Measurements from ENCODE around the gene MRPS6. TPM values are rescaled to one million over a fixed set of nuclear protein-coding genes. Genes with fewer than 3 reads are reported as not detected.

MRPS6 gene
- total and polyA plus RNA-seq, 2 of the 13 experiments (the other 11 are each of a cell fraction or from before 2014, with no cell fraction given): 14.2 to 26.9 TPM

GRCh38 chr21:34046917-34047316, 26.5 kb upstream of the MRPS6 start:
- FAIRE-seq: no peak
- TF ChIP-seq CHCHD3 (CRISPR knock-in tag; IDR thresholded peaks at IDR 0.05) (no peak), HES4 (CRISPR knock-in tag; IDR thresholded peaks at IDR 0.05; ENCODE audit: borderline replicate concordance) (no peak), ZNF20 (CRISPR knock-in tag; IDR thresholded peaks at IDR 0.05) (no peak), ZNF670 (CRISPR knock-in tag; IDR thresholded peaks at IDR 0.05; ENCODE audit: borderline replicate concordance) (no peak), GABPA (IDR thresholded peaks at IDR 0.05; ENCODE audit: low read depth, low read length) (no peak), GABPA (CRISPR knock-in tag; IDR thresholded peaks at IDR 0.05; ENCODE audit: low read depth) (no peak), HMGA1 (CRISPR knock-in tag; conservative IDR thresholded peaks at IDR 0.05) (no peak), XBP1 (CRISPR knock-in tag; IDR thresholded peaks at IDR 0.05) (no peak), ZNF782 (CRISPR knock-in tag; IDR thresholded peaks at IDR 0.05; ENCODE audit: borderline replicate concordance) (no peak), ZC3H13 (CRISPR knock-in tag; IDR thresholded peaks at IDR 0.05) (no peak), ZNF672 (CRISPR knock-in tag; IDR thresholded peaks at IDR 0.05) (no peak)
- TF ChIP-seq, protein P1, sequence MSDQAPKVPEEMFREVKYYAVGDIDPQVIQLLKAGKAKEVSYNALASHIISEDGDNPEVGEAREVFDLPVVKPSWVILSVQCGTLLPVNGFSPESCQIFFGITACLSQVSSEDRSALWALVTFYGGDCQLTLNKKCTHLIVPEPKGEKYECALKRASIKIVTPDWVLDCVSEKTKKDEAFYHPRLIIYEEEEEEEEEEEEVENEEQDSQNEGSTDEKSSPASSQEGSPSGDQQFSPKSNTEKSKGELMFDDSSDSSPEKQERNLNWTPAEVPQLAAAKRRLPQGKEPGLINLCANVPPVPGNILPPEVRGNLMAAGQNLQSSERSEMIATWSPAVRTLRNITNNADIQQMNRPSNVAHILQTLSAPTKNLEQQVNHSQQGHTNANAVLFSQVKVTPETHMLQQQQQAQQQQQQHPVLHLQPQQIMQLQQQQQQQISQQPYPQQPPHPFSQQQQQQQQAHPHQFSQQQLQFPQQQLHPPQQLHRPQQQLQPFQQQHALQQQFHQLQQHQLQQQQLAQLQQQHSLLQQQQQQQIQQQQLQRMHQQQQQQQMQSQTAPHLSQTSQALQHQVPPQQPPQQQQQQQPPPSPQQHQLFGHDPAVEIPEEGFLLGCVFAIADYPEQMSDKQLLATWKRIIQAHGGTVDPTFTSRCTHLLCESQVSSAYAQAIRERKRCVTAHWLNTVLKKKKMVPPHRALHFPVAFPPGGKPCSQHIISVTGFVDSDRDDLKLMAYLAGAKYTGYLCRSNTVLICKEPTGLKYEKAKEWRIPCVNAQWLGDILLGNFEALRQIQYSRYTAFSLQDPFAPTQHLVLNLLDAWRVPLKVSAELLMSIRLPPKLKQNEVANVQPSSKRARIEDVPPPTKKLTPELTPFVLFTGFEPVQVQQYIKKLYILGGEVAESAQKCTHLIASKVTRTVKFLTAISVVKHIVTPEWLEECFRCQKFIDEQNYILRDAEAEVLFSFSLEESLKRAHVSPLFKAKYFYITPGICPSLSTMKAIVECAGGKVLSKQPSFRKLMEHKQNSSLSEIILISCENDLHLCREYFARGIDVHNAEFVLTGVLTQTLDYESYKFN (CRISPR knock-in tag; conservative IDR thresholded peaks at IDR 0.05): no peak
- TF ChIP-seq, protein P2, sequence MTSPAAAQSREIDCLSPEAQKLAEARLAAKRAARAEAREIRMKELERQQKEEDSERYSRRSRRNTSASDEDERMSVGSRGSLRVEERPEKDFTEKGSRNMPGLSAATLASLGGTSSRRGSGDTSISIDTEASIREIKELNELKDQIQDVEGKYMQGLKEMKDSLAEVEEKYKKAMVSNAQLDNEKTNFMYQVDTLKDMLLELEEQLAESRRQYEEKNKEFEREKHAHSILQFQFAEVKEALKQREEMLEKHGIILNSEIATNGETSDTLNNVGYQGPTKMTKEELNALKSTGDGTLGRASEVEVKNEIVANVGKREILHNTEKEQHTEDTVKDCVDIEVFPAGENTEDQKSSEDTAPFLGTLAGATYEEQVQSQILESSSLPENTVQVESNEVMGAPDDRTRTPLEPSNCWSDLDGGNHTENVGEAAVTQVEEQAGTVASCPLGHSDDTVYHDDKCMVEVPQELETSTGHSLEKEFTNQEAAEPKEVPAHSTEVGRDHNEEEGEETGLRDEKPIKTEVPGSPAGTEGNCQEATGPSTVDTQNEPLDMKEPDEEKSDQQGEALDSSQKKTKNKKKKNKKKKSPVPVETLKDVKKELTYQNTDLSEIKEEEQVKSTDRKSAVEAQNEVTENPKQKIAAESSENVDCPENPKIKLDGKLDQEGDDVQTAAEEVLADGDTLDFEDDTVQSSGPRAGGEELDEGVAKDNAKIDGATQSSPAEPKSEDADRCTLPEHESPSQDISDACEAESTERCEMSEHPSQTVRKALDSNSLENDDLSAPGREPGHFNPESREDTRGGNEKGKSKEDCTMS (CRISPR knock-in tag; conservative IDR thresholded peaks at IDR 0.05): no peak
- TF ChIP-seq, protein P3, sequence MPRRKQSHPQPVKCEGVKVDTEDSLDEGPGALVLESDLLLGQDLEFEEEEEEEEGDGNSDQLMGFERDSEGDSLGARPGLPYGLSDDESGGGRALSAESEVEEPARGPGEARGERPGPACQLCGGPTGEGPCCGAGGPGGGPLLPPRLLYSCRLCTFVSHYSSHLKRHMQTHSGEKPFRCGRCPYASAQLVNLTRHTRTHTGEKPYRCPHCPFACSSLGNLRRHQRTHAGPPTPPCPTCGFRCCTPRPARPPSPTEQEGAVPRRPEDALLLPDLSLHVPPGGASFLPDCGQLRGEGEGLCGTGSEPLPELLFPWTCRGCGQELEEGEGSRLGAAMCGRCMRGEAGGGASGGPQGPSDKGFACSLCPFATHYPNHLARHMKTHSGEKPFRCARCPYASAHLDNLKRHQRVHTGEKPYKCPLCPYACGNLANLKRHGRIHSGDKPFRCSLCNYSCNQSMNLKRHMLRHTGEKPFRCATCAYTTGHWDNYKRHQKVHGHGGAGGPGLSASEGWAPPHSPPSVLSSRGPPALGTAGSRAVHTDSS (CRISPR knock-in tag; conservative IDR thresholded peaks at IDR 0.05): no peak
- TF ChIP-seq, protein P4, sequence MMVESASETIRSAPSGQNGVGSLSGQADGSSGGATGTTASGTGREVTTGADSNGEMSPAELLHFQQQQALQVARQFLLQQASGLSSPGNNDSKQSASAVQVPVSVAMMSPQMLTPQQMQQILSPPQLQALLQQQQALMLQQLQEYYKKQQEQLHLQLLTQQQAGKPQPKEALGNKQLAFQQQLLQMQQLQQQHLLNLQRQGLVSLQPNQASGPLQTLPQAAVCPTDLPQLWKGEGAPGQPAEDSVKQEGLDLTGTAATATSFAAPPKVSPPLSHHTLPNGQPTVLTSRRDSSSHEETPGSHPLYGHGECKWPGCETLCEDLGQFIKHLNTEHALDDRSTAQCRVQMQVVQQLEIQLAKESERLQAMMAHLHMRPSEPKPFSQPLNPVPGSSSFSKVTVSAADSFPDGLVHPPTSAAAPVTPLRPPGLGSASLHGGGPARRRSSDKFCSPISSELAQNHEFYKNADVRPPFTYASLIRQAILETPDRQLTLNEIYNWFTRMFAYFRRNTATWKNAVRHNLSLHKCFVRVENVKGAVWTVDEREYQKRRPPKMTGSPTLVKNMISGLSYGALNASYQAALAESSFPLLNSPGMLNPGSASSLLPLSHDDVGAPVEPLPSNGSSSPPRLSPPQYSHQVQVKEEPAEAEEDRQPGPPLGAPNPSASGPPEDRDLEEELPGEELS (CRISPR knock-in tag; IDR thresholded peaks at IDR 0.05): no peak

More at GRCh38 chr21:34046917-34047316, 26.5 kb upstream of the MRPS6 start:
- Histone ChIP-seq H3K9me3 (ENCODE audit: low read length) (no peaks in the 10 kb centered on the region), H3K27me3 (ENCODE audit: control insufficient read depth in 1 of 2, insufficient read depth in 2 of 2, low read length in 2 of 2) (peaks cover 1 to 3% of the 10 kb centered on the region in 2 experiments; a peak in 1 of 5 replicates), H3K4me1 (ENCODE audit: insufficient read depth, low read length) (no peaks in the 10 kb centered on the region), H2AFZ (ENCODE audit: low read length) (no peak overlapping the region), H3K27ac (ENCODE audit: extremely low read length, insufficient read depth, low read length) (no peak overlapping the region), H3K9ac (ENCODE audit: insufficient read depth, low read depth, low read length) (no peak overlapping the region), H3K79me2 (ENCODE audit: insufficient read depth, low read length) (no peaks in the 10 kb centered on the region), H3K4me3 (replicated peaks in 1 of 3; ENCODE audit: insufficient read depth in 1 of 3, low read depth in 2 of 3, low read length in 3 of 3) (no peak overlapping the region), H3K4me2 (ENCODE audit: low read depth, low read length) (no peak overlapping the region), H4K20me1 (ENCODE audit: insufficient read depth, low read length) (no peaks in the 10 kb centered on the region), H3K36me3 (replicated peaks in 1 of 2; ENCODE audit: control insufficient read depth in 1 of 2, insufficient read depth in 2 of 2, low read length in 2 of 2) (no peaks in the 10 kb centered on the region)
- in situ Hi-C loops (cut with HindIII; ENCODE audit: extremely low pct_ligation_motif_present, low pct_unique_long_range_greater_than_20kb) (no loop called here), intact Hi-C loops (cut with micrococcal nuclease; ENCODE audit: unreplicated experiment) (no loop called here)
- BruUV-seq (replicated peaks): no TSS peak
- WGBS (ENCODE audit: low lambda C conversion rate): 24% methylated on average over 6 of the region's 6 CpGs
- ATAC-seq (no peak), DNase-seq (ENCODE audit: low spot score) (no peak)
- CTCF ChIA-PET (ENCODE audit: low intra/inter-chr PET ratio, low total read pairs): no interaction called here
- POLR2A ChIA-PET: no interaction called here

All from HepG2 (cell line).